GM21576 (cell line): ENCODE measurements around the gene GNPAT.
A peak's percentile ranks its signal among the peaks of the same experiment; 100 is the strongest.

Experiments
- ATAC-seq: cut with Tn5 transposase; IDR thresholded peaks from one replicate; pipeline ENCODE4 v1.9.1; 2021; ENCODE audit warnings: mild to moderate bottlenecking, moderate library complexity; ENCODE audit not compliant: unreplicated experiment

GNPAT gene

DNA sequence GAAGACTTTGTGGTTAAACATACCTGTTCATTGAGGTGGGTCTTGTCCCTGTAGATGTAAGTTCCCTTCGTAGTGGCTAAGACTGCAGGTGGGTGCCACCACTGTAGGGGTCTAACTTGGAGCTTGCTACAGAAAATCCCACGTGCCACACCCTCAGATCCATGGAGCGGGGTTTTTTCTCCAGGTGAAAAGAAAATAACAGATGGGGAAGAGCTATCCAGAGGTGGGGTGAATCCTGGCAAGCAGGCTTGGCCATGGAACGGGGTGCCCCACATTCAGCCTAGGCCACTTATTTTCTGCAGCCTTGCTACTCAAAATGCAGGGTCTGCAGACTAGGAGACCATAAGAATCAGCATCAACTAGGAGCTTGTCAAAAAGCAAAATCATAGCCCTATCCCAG, 72.6 kb downstream of the GNPAT start:
- ATAC-seq, result no peak

DNA sequence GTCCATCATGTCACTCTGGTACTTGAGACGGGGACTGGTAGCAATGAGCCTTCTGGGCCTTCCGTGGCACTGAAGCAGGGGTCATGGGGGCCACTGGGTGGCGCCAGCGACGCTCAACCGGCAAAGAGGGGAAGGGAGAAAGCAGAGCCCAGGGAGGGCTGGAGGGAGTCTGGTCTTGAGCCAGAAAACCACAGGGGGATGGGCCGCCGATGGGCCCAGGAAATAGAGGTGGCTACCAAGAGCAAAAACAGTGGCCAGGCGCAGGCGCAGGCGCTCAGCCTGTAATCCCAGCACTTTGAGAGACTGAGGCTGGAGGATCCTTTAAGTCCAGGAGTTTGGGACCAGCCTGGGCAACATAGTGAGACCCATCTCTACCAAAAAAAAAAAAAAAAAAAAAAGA, 74.9 kb downstream of the GNPAT start:
- ATAC-seq, result peak; percentile 85

DNA sequence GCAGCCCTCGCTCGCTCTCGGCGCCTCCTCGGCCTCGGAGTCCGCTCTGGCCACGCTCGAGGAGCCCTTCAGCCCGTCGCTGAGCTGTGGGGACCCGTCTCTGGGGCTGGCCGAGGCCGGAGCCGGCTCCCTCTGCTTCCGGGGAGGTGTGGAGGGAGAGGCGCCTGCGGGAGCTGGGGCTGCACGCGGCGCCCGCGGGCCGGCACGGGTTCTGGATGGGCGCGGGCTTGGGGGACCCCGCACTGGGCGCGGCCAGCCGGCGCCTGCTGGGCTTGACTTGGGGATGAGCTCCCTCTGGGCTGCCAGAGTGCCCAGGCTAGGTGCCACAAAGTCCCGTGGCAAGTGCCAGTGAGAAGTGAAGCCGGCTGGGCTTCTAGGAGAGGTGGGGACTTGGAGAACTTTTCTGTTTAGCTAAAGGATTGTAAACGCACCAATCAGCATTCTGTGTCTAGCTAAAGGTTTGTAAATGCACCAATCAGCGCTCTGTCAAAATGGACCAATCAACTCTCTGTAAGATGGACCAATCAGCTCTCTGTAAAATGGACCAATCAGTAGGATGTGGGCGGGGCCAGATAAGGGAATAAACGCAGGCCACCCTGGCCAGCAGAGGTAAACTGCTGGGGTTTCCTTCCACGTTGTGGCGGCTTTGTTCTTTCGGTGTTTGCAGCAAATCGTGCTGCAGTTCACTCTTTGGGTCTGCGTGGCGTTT, 76.4 kb downstream of the GNPAT start:
- ATAC-seq, result no peak

DNA sequence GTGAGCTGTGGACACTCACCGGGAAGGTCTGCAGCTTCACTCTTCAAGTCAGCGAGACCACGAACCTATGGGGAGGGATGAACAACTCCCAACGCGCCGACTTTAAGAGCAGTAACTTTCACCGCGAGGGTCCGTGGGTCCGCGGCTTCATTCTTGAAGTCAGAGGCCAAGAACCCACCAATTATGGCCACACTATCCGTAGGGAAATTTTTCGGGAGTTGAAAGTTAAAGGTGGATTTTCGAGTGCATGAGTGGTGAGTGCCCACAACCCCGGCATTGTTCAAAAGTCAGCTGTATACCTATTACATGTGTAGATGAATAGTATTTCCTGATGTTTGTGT, 77.0 kb downstream of the GNPAT start:
- no peak for ATAC-seq

DNA sequence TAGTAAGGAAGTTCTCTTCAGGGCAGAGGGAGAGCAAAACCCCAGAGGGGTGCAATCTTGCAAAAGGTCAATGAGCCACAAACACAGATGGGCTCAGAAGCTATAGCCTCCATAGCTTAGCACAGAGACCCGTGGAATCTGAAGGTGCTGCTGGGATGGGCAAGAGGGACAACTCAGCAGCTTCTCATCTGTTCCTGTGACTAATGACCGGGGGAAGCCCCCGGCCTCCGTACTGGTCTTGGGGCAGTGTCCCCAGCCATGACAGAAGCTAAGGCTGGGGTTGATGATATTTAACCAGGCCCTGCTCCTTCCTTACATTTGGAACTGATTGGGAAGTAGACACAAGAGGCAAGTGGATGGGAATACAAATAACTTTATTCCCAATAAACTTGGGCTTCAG, 77.6 kb downstream of the GNPAT start:
- no peak for ATAC-seq

DNA sequence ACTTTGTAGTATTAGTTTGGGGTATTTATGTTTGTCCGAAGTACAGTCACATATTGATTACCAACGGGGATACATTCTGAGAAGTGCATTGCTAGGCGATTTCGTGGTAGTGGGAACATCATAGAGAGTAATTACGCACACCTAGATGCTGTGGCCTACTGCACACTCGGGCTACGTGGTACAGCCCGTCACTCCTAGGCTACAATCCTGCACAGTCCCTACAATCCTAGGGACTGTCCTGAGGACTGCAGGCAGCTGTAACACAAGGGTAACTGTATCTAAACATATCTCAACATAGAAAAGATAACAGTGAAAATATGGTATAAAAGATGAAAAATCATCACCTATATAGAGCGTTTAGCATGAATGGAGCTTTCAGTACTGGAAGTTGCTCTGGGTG, 78.1 kb downstream of the GNPAT start:
- ATAC-seq, result no peak

DNA sequence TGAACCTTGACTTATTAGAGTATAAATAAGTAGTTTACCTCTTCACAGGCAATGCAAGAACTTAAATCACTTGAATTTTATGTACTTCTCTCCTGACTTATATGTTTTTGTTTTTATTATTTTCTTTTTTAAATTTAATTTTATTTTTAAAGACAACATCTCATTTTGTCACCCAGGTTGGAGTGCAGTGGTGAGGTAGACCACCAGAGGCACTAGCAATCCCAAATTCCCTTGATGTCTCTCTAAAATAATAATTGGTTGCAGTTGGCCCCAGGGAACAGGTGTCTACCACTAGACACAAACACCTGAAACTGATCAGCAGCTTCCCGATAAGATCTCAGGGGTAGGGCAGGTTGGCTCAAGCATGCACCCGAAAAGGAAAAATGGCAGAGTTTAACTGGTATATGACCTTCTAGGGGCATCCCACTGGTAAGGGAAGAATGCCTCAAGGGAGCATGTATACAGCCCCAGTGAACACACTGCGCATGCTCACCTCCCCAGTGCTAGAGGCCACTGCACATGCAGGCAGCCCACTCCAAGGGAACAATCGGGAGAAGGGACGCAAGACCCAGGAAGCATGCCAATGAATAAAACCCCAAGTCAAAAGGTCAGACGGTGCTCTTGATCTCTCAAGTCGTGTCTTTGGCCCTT, 82.0 kb downstream of the GNPAT start:
- no peak for ATAC-seq

DNA sequence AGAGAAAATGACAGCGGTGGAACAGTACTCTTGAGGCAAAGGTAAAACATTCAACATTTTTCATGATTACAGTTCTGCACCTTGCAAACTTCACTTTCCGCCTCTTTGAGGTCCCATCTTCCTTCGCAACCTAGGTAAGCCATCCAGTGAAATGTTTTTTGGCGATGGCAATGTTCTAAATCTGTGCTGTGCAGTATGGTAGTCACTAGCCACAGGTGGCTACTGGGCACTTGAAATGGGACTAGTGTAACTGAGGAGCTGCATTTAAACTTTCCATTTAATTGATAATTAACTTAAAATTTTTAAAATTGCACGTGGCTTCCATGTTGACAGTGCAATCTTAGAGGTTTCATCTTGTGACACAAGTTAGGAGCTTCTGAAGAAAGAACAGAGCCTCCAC, 83.6 kb downstream of the GNPAT start:
- no peak for ATAC-seq

DNA sequence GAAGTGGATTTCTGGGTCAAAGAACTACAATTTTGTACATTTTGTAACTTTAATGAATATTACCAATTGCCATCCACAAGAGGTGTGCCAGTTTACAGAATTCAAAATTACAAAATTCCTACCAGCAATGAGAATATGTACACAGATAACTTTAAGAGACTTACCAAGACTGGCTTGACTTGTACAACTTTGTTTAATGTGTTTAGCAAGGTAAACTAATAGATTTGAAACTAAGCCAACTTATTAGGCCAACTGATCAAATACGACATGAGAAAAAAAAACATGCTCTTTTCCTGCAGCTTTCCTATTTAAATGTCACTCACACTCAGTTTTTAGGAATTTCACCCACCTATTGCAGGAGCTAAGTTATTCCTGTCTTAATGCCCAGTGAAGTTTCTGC, 85.2 kb downstream of the GNPAT start:
- ATAC-seq, result no peak
